HEK293 (cell line): Measurements from ENCODE around the gene CNNM1.

Experiments used
- CTCF ChIA-PET: fragments of 350-600 bp; formaldehyde crosslinking; extraction: SDS; loops from one replicate; lab custom pipeline; 2021; ENCODE audit warnings: antibody characterized with exemption; lab: Yijun Ruan, JAX
- POLR2A ChIA-PET: fragments of 300-600 bp; formaldehyde crosslinking; extraction: SDS; loops from one replicate; lab custom pipeline; 2020; ENCODE audit warnings: antibody characterized with exemption, inconsistent platforms; lab: Yijun Ruan, JAX
- H3K27ac ChIP-seq: fragments of 200-500 bp; sonication (Bioruptor generic); 2 replicates; pipeline ENCODE4 v1.5.1; 2014; ENCODE audit warnings: low read depth, low read length, control low read depth, inconsistent platforms; ENCODE audit errors: extremely low read depth
- H3K36me3 ChIP-seq, 2 experiments: fragments of 200-500 bp in 1 of 2; sonication (Bioruptor generic) in 1 of 2; 1 replicate in 1 of 2; 2 replicates in 1 of 2; pipeline ENCODE4 v1.5.1; 2014 to 2017; ENCODE audit warnings: inconsistent platforms in 2 of 2, low read length in 2 of 2; ENCODE audit not compliant: control insufficient read depth in 2 of 2, insufficient read depth in 1 of 2
- H3K4me1 ChIP-seq: fragments of 200-500 bp; sonication (Bioruptor generic); 2 replicates; pipeline ENCODE4 v1.5.1; 2014; ENCODE audit warnings: mild to moderate bottlenecking, low read length, inconsistent platforms; ENCODE audit not compliant: control insufficient read depth, insufficient read depth
- H3K4me3 ChIP-seq: 2 replicates; pipeline ENCODE4 v1.5.1; 2011; ENCODE audit warnings: low read depth, mild to moderate bottlenecking, control low read depth, low read length, moderate library complexity
- H3K9me3 ChIP-seq: fragments of 200-500 bp; sonication (Bioruptor generic); 2 replicates; pipeline ENCODE4 v1.5.1; 2014; ENCODE audit warnings: low read depth, low read length, inconsistent platforms; ENCODE audit not compliant: control insufficient read depth, insufficient read depth
- AEBP2 ChIP-seq: fragments of 450-650 bp; formaldehyde crosslinking; IDR thresholded peaks from 2 replicates; pipeline ENCODE4 v1.5.1; 2016; ENCODE audit warnings: missing biosample characterization, missing genetic modification characterization, borderline replicate concordance
- FEZF1 ChIP-seq: fragments of 450-650 bp; formaldehyde crosslinking; IDR thresholded peaks from 2 replicates; pipeline ENCODE4 v1.5.1; 2016; ENCODE audit warnings: missing biosample characterization, missing genetic modification characterization
- KLF10 ChIP-seq: fragments of 450-650 bp; IDR thresholded peaks from 2 replicates; pipeline ENCODE4 v1.5.1; 2018; ENCODE audit warnings: missing biosample characterization, mild to moderate bottlenecking, missing genetic modification characterization
- REPIN1 ChIP-seq: fragments of 450-650 bp; formaldehyde crosslinking; IDR thresholded peaks from 2 replicates; pipeline ENCODE4 v1.5.1; 2017; ENCODE audit warnings: missing biosample characterization, missing genetic modification characterization, low read depth
- ZIC2 ChIP-seq: fragments of 450-650 bp; formaldehyde crosslinking; IDR thresholded peaks from 2 replicates; pipeline ENCODE4 v1.5.1; 2016; ENCODE audit warnings: missing biosample characterization, missing genetic modification characterization
- ZNF138 ChIP-seq: fragments of 450-650 bp; formaldehyde crosslinking; IDR thresholded peaks from 2 replicates; pipeline ENCODE4 v1.5.1; 2016; ENCODE audit warnings: missing biosample characterization, missing genetic modification characterization, borderline replicate concordance
- ZNF148 ChIP-seq: fragments of 450-650 bp; formaldehyde crosslinking; IDR thresholded peaks from 2 replicates; pipeline ENCODE4 v1.5.0; 2017; ENCODE audit warnings: missing biosample characterization, missing genetic modification characterization, borderline replicate concordance
- ZNF155 ChIP-seq: fragments of 450-650 bp; formaldehyde crosslinking; IDR thresholded peaks from 2 replicates; pipeline ENCODE4 v1.5.1; 2016; ENCODE audit warnings: missing biosample characterization, missing genetic modification characterization
- ZNF223 ChIP-seq: fragments of 450-650 bp; formaldehyde crosslinking; IDR thresholded peaks from 2 replicates; pipeline ENCODE4 v1.5.1; 2016; ENCODE audit warnings: missing biosample characterization, missing genetic modification characterization
- ZNF280D ChIP-seq: fragments of 450-650 bp; formaldehyde crosslinking; IDR thresholded peaks from 2 replicates; pipeline ENCODE4 v1.5.1; 2016; ENCODE audit warnings: missing biosample characterization, missing genetic modification characterization
- ZNF362 ChIP-seq: fragments of 450-650 bp; formaldehyde crosslinking; IDR thresholded peaks from 2 replicates; pipeline ENCODE4 v1.5.1; 2016; ENCODE audit warnings: missing biosample characterization, missing genetic modification characterization
- ZNF473 ChIP-seq: fragments of 450-650 bp; formaldehyde crosslinking; IDR thresholded peaks from 2 replicates; pipeline ENCODE4 v1.5.1; 2017; ENCODE audit warnings: missing biosample characterization, missing genetic modification characterization
- ZNF621 ChIP-seq: fragments of 450-650 bp; formaldehyde crosslinking; IDR thresholded peaks from 2 replicates; pipeline ENCODE4 v1.5.1; 2017; ENCODE audit warnings: missing biosample characterization, missing genetic modification characterization
- ZNF624 ChIP-seq: fragments of 450-650 bp; formaldehyde crosslinking; IDR thresholded peaks from 2 replicates; pipeline ENCODE4 v1.5.1; 2017; ENCODE audit warnings: missing biosample characterization, missing genetic modification characterization
- ZNF639 ChIP-seq: fragments of 450-650 bp; formaldehyde crosslinking; IDR thresholded peaks from 2 replicates; pipeline ENCODE4 v1.5.1; 2016; ENCODE audit warnings: missing biosample characterization, missing genetic modification characterization
- ZNF791 ChIP-seq: fragments of 450-650 bp; formaldehyde crosslinking; IDR thresholded peaks from 2 replicates; pipeline ENCODE4 v1.5.1; 2016; ENCODE audit warnings: missing biosample characterization, missing genetic modification characterization
- ZSCAN4 ChIP-seq: fragments of 450-650 bp; formaldehyde crosslinking; IDR thresholded peaks from 2 replicates; pipeline ENCODE4 v1.5.1; 2017; ENCODE audit warnings: missing biosample characterization, missing genetic modification characterization

The CNNM1 gene

GRCh38 chr10:99346247-99346646, 17.1 kb downstream of the CNNM1 start:
- peaks cover 0 to 3% of the 10 kb centered on the region in 2 experiments; a peak in 1 of 3 replicates for H3K36me3 ChIP-seq
- no peak overlapping the region for H3K27ac ChIP-seq
- no peaks in the 10 kb centered on the region for H3K9me3 ChIP-seq
- TF ChIP-seq ZIC2 (tag by site-specific recombination): no peak
- TF ChIP-seq ZNF791 (tag by site-specific recombination): no peak
- no peak for TF ChIP-seq ZNF280D (tag by site-specific recombination)
- TF ChIP-seq AEBP2 (tag by site-specific recombination): no peak
- TF ChIP-seq FEZF1 (tag by site-specific recombination): no peak
- no peak for TF ChIP-seq REPIN1 (tag by site-specific recombination)
- TF ChIP-seq ZNF223: no peak
- no peak for TF ChIP-seq ZNF138
- TF ChIP-seq KLF10: no peak
- no peak for TF ChIP-seq ZNF639 (tag by site-specific recombination)
- no peak for TF ChIP-seq ZSCAN4
- no peak for TF ChIP-seq ZNF473 (tag by site-specific recombination)
- no peak for TF ChIP-seq ZNF362 (tag by site-specific recombination)
- TF ChIP-seq ZNF621 (tag by site-specific recombination): no peak
- no peak for TF ChIP-seq ZNF155 (tag by site-specific recombination)
- no peak for TF ChIP-seq ZNF148 (tag by site-specific recombination)
- no peak for TF ChIP-seq ZNF624 (tag by site-specific recombination)
- CTCF ChIA-PET: no interaction called here
- peaks cover 9% of the 10 kb centered on the region; the same call in 1 of the 2 replicates for H3K4me1 ChIP-seq
- POLR2A ChIA-PET: interaction anchor here (1.2 kb wide), 1 partner anchor 84 kb away, joined by 3 read pairs; the partner anchor contains the start of gene GOT1
- H3K4me3 ChIP-seq: no peak overlapping the region
